ENCODE measurements around the gene FKBP6.

DNA sequence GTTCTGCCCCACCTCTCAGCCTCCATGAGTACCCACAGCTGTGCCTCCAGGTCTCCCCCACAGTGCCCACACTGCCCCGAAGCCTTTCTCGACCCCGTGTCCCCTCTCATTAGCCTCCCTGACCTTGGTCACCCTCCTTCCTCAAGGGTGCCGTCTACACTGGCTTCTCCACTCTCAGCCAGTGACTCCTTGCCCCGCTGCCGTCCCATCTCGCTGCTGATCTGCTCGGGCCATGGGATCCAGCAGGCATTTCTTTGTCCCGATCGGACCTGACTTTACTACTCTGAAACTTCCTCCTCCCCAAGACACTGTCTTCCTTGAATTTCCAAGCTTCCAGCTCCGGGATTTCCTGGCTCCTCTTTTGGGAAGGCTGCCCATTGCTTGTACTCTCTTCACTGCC lies 31.3 kb downstream of the FKBP6 start:
- TF ChIP-seq, protein P1, sequence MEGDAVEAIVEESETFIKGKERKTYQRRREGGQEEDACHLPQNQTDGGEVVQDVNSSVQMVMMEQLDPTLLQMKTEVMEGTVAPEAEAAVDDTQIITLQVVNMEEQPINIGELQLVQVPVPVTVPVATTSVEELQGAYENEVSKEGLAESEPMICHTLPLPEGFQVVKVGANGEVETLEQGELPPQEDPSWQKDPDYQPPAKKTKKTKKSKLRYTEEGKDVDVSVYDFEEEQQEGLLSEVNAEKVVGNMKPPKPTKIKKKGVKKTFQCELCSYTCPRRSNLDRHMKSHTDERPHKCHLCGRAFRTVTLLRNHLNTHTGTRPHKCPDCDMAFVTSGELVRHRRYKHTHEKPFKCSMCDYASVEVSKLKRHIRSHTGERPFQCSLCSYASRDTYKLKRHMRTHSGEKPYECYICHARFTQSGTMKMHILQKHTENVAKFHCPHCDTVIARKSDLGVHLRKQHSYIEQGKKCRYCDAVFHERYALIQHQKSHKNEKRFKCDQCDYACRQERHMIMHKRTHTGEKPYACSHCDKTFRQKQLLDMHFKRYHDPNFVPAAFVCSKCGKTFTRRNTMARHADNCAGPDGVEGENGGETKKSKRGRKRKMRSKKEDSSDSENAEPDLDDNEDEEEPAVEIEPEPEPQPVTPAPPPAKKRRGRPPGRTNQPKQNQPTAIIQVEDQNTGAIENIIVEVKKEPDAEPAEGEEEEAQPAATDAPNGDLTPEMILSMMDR (conservative IDR thresholded peaks at IDR 0.05 in 1 of 2, IDR thresholded peaks at IDR 0.05 in 1 of 2; ENCODE audit: extremely low read depth in 1 of 2, insufficient read depth in 1 of 2, low read depth in 1 of 2, low read length in 2 of 2), result no peak
- no peak for TF ChIP-seq EZH2 (IDR thresholded peaks at IDR 0.05; ENCODE audit: borderline replicate concordance, low read length)

Data from mammary epithelial cell (primary cell).